ENCODE measurements around the gene ATXN1.

Gene ATXN1

GRCh38 chr6:16436550-16436949, 324.7 kb downstream of the ATXN1 start:
- H3K4me3 ChIP-seq (ENCODE audit: low read depth, low read length): no peak overlapping the region
- no peak for TF ChIP-seq CTCF (IDR thresholded peaks at IDR 0.05; ENCODE audit: low read depth, low read length, missing control alignments)
- no peak for DNase-seq (ENCODE audit: low read depth)

- DNase-seq (ENCODE audit: low read depth): no peak
- no peak overlapping the region for H3K4me3 ChIP-seq (ENCODE audit: low read depth, low read length)
- no peak for TF ChIP-seq CTCF (IDR thresholded peaks at IDR 0.05; ENCODE audit: low read depth, low read length, missing control alignments)
Measured at GRCh38 chr6:16434885-16435284, 326.4 kb downstream of the ATXN1 start.

- TF ChIP-seq CTCF (IDR thresholded peaks at IDR 0.05; ENCODE audit: low read depth, low read length, missing control alignments): no peak
- H3K4me3 ChIP-seq (ENCODE audit: low read depth, low read length): no peak overlapping the region
- no peak for DNase-seq (ENCODE audit: low read depth)
Measured at GRCh38 chr6:16433338-16433890, 327.8 kb downstream of the ATXN1 start.

- no peak overlapping the region for H3K4me3 ChIP-seq (ENCODE audit: low read depth, low read length)
- no peak for DNase-seq (ENCODE audit: low read depth)
- no peak for TF ChIP-seq CTCF (IDR thresholded peaks at IDR 0.05; ENCODE audit: low read depth, low read length, missing control alignments)
Measured at GRCh38 chr6:16432075-16433032, 328.9 kb downstream of the ATXN1 start.

- no peak for DNase-seq (ENCODE audit: low read depth)
- TF ChIP-seq CTCF (IDR thresholded peaks at IDR 0.05; ENCODE audit: low read depth, low read length, missing control alignments): no peak
- H3K4me3 ChIP-seq (ENCODE audit: low read depth, low read length): no peak overlapping the region
Measured at GRCh38 chr6:16431106-16431505, 330.2 kb downstream of the ATXN1 start.

- no peak overlapping the region for H3K4me3 ChIP-seq (ENCODE audit: low read depth, low read length)
- DNase-seq (ENCODE audit: low read depth): no peak
- no peak for TF ChIP-seq CTCF (IDR thresholded peaks at IDR 0.05; ENCODE audit: low read depth, low read length, missing control alignments)
Measured at GRCh38 chr6:16430391-16431089, 330.7 kb downstream of the ATXN1 start.
